Thyroid gland (tissue), 4 donors: ENCODE results near the gene PEX11G. TPM values are rescaled to one million over a fixed set of nuclear protein-coding genes. Genes with fewer than 3 reads are reported as not detected.

ENCODE experiments used
- DNase-seq, 2 donors: peaks; one replicate each; pipeline ENCODE4 v3.0.0-alpha.2; 2019
- H3K27ac ChIP-seq, 3 donors: fragments of 200-600 bp; sonication (generic); 1 replicate in 2 of 3; 2 replicates in 1 of 3; pipeline ENCODE4 v1.5.1; 2016 to 2019; ENCODE audit warnings: mild to moderate bottlenecking in 1 of 3, moderate library complexity in 1 of 3
- H3K27me3 ChIP-seq: fragments of 200-600 bp; sonication (generic); one replicate; pipeline ENCODE4 v1.5.1; 2019
- H3K36me3 ChIP-seq, 2 donors: fragments of 200-600 bp; sonication (generic); one replicate each; pipeline ENCODE4 v1.5.1; 2016 to 2019
- H3K4me1 ChIP-seq, 2 donors: fragments of 200-600 bp; sonication (generic); one replicate each; pipeline ENCODE4 v1.5.1; 2017 to 2019
- H3K4me3 ChIP-seq, 3 donors: fragments of 200-600 bp; sonication (generic); replicated peaks in 1 of 3; 1 replicate in 2 of 3; 2 replicates in 1 of 3; pipeline ENCODE4 v1.5.1; 2016; ENCODE audit warnings: mild to moderate bottlenecking in 1 of 3
- H3K9me3 ChIP-seq: fragments of 200-600 bp; sonication (generic); one replicate; pipeline ENCODE4 v1.5.1; 2017
- POLR2A ChIP-seq, 2 donors: fragments of 450-650 bp; IDR thresholded peaks; one replicate each; pipeline ENCODE4 v1.6.1; 2017; ENCODE audit warnings: antibody characterized with exemption in 2 of 2, mild to moderate bottlenecking in 2 of 2, moderate library complexity in 1 of 2
- WGBS, 2 donors: methylation state at CpG; one replicate each; pipeline ENCODE4 v1.1.5; 2017; 5-methylcytosine and 5-hydroxymethylcytosine counted together
- intact Hi-C: fragments of 100-400 bp; cut with DNase I; formaldehyde crosslinking; loops from one replicate; pipeline ENCODE4 v1.15.1; 2023
- total RNA-seq, 4 donors: library from RNA; depleted of rRNA; stranded (reverse); fragments of >200 nt; gene quantifications; one replicate each; pipeline ENCODE4 v1.2.3, GENCODE V29; 2016
- TF ChIP-seq, protein P1 (sequence below), 6 experiments: fragments of 200-600 bp in 3 of 6; fragments of 450-650 bp in 3 of 6; sonication (generic) in 3 of 6; IDR thresholded peaks; one replicate each; pipeline ENCODE4 v1.5.1; 2016 to 2019; ENCODE audit warnings: antibody characterized with exemption in 6 of 6, mild to moderate bottlenecking in 2 of 6, inconsistent platforms in 1 of 6, moderate library complexity in 1 of 6

The PEX11G gene
- total RNA-seq, 4 donors from 2014 or later = 2.3 to 11.5 (median 5.5) TPM

DNA sequence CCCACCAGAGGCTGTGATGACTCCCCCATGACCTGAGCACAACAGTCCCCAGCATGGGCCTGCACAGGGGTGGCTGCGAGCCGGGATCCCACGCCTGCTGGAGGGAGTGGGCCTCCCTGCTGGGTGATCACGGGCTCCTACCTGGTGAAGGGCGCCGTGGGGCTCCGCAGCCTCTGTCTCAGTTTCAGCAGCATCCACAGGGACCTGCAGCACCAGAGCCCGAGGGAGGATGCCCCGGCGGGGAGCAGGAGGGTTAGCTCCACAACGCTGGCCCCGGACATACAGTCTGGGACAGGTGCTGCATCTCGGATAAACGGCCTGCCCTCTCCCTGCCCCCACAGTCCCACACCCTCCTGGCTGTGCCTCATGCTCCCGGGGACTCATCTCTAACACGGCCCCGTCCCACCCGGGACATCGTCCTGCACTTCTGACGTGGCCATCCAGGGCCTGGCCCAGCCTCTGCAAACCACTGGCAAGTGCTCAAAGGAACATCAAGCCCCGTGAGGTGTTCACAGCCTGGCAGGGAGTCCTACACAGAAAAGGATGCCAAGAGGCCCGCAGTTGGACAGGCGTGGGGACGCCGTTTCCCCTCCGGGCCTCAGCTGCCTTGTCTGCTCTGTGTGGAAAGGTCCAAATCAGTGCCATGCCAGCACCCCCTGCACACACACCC lies 10.5 kb downstream of the PEX11G start:
- intact Hi-C loops = no loop called here
- no peaks in the 10 kb centered on the region for H3K9me3 ChIP-seq
- no peak for TF ChIP-seq POLR2A (IDR thresholded peaks at IDR 0.05)
- TF ChIP-seq, protein P1, sequence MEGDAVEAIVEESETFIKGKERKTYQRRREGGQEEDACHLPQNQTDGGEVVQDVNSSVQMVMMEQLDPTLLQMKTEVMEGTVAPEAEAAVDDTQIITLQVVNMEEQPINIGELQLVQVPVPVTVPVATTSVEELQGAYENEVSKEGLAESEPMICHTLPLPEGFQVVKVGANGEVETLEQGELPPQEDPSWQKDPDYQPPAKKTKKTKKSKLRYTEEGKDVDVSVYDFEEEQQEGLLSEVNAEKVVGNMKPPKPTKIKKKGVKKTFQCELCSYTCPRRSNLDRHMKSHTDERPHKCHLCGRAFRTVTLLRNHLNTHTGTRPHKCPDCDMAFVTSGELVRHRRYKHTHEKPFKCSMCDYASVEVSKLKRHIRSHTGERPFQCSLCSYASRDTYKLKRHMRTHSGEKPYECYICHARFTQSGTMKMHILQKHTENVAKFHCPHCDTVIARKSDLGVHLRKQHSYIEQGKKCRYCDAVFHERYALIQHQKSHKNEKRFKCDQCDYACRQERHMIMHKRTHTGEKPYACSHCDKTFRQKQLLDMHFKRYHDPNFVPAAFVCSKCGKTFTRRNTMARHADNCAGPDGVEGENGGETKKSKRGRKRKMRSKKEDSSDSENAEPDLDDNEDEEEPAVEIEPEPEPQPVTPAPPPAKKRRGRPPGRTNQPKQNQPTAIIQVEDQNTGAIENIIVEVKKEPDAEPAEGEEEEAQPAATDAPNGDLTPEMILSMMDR (IDR thresholded peaks at IDR 0.05) = no peak
- 77% methylated on average over 10 of the region's 26 CpGs; no CpG with 5 or more reads in 1 of the 2 donors for WGBS, 2 donors
- no peak overlapping the region for H3K27ac ChIP-seq
- no peaks in the 10 kb centered on the region for H3K27me3 ChIP-seq
- no peak overlapping the region for H3K4me3 ChIP-seq
- H3K36me3 ChIP-seq = no peaks in the 10 kb centered on the region
- peaks cover 0 to 3% of the 10 kb centered on the region in 2 donors for H3K4me1 ChIP-seq
- no peak for DNase-seq

DNA sequence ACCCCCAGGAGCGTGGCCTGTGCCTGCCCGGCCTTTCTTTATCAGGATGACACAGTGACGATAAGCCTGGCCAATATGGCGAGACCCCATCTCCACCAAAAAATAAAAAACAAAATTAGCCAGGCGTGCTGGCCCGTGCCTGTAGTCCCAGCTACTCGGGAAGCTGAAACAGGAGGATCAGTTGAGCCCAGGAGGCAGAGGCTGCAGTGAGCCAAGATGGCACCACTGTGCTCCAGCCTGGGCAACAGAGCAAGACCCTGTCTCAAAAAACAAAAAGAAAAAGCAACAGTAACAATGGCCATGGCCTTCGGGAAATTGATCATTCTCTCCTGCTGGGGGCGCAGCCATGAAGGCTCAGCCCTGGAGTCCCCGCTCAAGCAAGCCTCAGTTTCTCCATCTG lies 11.1 kb downstream of the PEX11G start:
- 92 to 94% methylated on average over 10 of the region's 10 CpGs for WGBS, 2 donors
- H3K4me1 ChIP-seq = no peaks in the 10 kb centered on the region
- H3K27me3 ChIP-seq = no peaks in the 10 kb centered on the region
- intact Hi-C loops = no loop called here
- H3K36me3 ChIP-seq = no peaks in the 10 kb centered on the region
- no peak for TF ChIP-seq POLR2A (IDR thresholded peaks at IDR 0.05)
- TF ChIP-seq, protein P1 (IDR thresholded peaks at IDR 0.05) = no peak
- DNase-seq = no peak
- no peaks in the 10 kb centered on the region for H3K9me3 ChIP-seq
- no peak overlapping the region for H3K27ac ChIP-seq
- H3K4me3 ChIP-seq = no peak overlapping the region

DNA sequence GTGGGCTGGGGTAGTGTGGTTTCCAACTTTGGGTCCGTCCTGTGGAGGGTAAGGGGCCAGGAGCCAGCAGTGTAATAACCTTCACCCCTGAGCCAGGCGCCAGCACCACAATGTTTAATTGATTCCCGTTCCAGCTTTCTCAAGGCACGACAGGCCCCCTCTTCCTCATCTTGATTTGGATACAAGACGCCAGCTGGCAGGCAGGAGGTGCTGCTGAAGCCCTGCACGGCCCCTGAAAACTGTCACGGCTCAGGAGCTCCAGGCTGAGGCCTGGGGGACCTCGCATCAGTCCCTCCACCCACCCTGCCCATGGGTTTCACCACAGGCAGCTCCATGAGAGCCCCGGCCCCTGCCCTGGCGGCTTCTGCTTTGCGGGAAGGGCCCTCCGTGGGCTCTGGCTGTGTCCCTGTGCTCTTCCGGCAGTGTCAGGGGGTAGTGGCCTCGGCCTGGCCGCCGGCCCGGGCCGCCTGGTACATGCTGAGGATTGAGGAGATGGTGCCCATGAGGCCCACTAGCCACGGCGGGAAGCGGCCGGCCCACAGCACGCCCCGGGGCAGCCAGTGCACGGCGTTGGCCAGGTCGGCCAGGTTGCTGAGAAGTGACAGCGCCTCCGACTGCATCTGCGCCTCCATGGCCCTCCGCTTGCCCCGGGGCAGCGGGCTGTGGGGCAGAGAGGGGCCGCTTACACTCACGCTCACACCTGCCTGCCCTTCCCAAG lies 11.9 kb downstream of the PEX11G start:
- Histone ChIP-seq H3K27me3 (no peaks in the 10 kb centered on the region), H3K27ac (no peak overlapping the region), H3K9me3 (no peaks in the 10 kb centered on the region), H3K4me1 (no peaks in the 10 kb centered on the region), H3K4me3 (no peak overlapping the region), H3K36me3 (no peaks in the 10 kb centered on the region)
- intact Hi-C loops = no loop called here
- no peak for DNase-seq
- 80 to 95% methylated on average over 6 to 27 of the region's 35 CpGs for WGBS, 2 donors
- TF ChIP-seq, protein P1 (IDR thresholded peaks at IDR 0.05) = no peak
- TF ChIP-seq POLR2A (IDR thresholded peaks at IDR 0.05) = no peak

DNA sequence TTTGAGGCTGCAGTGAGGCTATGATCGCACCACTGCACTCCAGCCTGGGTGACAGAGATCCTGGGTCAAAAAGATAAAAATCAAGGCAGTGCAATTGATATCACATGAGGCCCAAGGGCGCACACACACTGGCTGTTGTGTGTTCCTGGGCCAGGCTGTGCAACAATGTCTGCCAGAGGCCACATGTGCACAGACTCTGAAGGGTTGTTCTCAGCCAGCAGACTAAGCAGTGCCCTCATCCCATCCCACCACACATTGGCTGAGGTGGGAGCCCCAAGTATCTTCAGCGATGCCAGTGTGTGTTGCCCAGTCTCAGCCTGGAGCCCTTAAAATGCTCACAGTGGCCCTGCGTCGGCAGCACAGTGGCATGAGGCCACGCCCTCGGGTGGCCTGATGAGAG lies 12.6 kb downstream of the PEX11G start:
- 92 to 100% methylated on average over 1 to 2 of the region's 7 CpGs for WGBS, 2 donors
- H3K4me3 ChIP-seq = no peak overlapping the region
- intact Hi-C loops = no loop called here
- no peak for DNase-seq
- no peaks in the 10 kb centered on the region for H3K27me3 ChIP-seq
- H3K9me3 ChIP-seq = no peaks in the 10 kb centered on the region
- TF ChIP-seq, protein P1 (IDR thresholded peaks at IDR 0.05) = no peak
- TF ChIP-seq POLR2A (IDR thresholded peaks at IDR 0.05) = no peak
- no peaks in the 10 kb centered on the region for H3K4me1 ChIP-seq
- H3K27ac ChIP-seq = no peak overlapping the region
- no peaks in the 10 kb centered on the region for H3K36me3 ChIP-seq

DNA sequence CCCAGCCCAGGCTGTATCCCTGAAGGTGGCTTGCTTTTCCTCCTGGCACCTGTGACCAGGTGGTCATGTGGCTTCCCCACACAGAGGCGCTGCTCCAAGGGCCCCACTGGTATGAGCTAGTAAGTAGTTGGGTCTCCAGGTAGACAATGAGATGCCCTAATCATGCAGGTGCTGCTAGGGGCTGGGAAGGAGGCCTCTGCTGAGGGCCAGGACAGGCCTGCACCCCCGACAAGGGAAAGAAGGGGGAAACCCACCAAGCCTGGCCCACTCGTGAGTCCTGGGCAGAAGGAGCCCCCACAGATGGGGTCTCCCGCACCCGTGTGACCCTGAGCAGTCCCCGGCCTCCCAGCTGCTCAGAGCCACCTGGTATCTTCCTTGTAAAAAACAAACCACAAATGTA lies 13.2 kb downstream of the PEX11G start:
- Histone ChIP-seq H3K9me3 (no peaks in the 10 kb centered on the region), H3K4me1 (no peaks in the 10 kb centered on the region), H3K27me3 (no peaks in the 10 kb centered on the region), H3K4me3 (no peak overlapping the region), H3K27ac (no peak overlapping the region), H3K36me3 (peaks cover 2 to 5% of the 10 kb centered on the region in 2 donors)
- 98 to 100% methylated on average over 5 of the region's 6 CpGs for WGBS, 2 donors
- no peak for DNase-seq
- no peak for TF ChIP-seq POLR2A (IDR thresholded peaks at IDR 0.05)
- TF ChIP-seq, protein P1 (IDR thresholded peaks at IDR 0.05) = no peak
- intact Hi-C loops = no loop called here
